Left lung (tissue), 10 donors: ENCODE data around the gene WWOX. TPM values are rescaled to one million over a fixed set of nuclear protein-coding genes. Genes with fewer than 3 reads are reported as not detected.

Experiments
- ATAC-seq: fragments of 200-7000 bp; cut with Tn5 transposase; one replicate; pipeline ENCODE4 v1.9.1; 2020; ENCODE audit warnings: moderate library complexity
- DNase-seq, 4 donors: peaks; one replicate each; pipeline ENCODE4 v3.0.0-alpha.2; 2013 to 2020
- H3K27ac ChIP-seq, 2 donors: fragments of 200-600 bp; sonication (generic) in 1 of 2; one replicate each; pipeline versions ENCODE4 v1.5.0 to v1.8.0; 2020 to 2021
- H3K27me3 ChIP-seq, 2 donors: fragments of 200-600 bp; sonication (generic) in 1 of 2; one replicate each; pipeline versions ENCODE4 v1.5.0 to v1.8.0; 2020 to 2021
- H3K36me3 ChIP-seq, 2 donors: fragments of 200-600 bp; sonication (generic) in 1 of 2; one replicate each; pipeline versions ENCODE4 v1.5.0 to v1.8.0; 2020 to 2021
- H3K4me1 ChIP-seq, 2 donors: fragments of 200-600 bp; one replicate each; pipeline ENCODE4 v1.8.0; 2021
- H3K4me3 ChIP-seq, 2 donors: fragments of 200-600 bp; sonication (generic) in 1 of 2; one replicate each; pipeline versions ENCODE4 v1.5.0 to v1.8.0; 2020 to 2021; ENCODE audit warnings: mild to moderate bottlenecking in 1 of 2
- H3K9me3 ChIP-seq, 2 donors: fragments of 200-600 bp; sonication (generic) in 1 of 2; one replicate each; pipeline versions ENCODE4 v1.5.0 to v1.8.0; 2020 to 2021
- CTCF ChIP-seq, 2 donors: fragments of 200-600 bp; sonication (generic) in 1 of 2; IDR thresholded peaks; one replicate each; pipeline versions ENCODE4 v1.5.0 to v1.8.0; 2021; ENCODE audit warnings: antibody characterized with exemption in 2 of 2
- intact Hi-C, 2 donors: fragments of 100-400 bp; cut with DNase I; formaldehyde crosslinking; loops; one replicate each; pipeline versions ENCODE4 v1.11.2 to v1.14.2; 2022
- polyA plus RNA-seq, 6 donors: library from polyadenylated mRNA; unstranded; fragments of 120-200 nt; gene quantifications; one replicate each; pipeline ENCODE4 v1.2.1, GENCODE V29; 2013; ENCODE audit not compliant: insufficient read length in 6 of 6
- total RNA-seq, 2 donors: library from RNA; stranded (reverse); fragmentation: NEBNext Ultra II Directional; extraction: Animal tissue kit (Norgen Biotek cat#: 25700); gene quantifications; one replicate each; pipeline ENCODE4 v1.2.1, GENCODE V29; 2021
- donor health status: DM: no; HTN: yes; CAD: no.
- donor health status: DM: no; HTN: no; CAD: no.

The WWOX gene
- total and polyA plus RNA-seq, 8 donors: 17.2 to 40.3 (median 30.8) TPM

DNA sequence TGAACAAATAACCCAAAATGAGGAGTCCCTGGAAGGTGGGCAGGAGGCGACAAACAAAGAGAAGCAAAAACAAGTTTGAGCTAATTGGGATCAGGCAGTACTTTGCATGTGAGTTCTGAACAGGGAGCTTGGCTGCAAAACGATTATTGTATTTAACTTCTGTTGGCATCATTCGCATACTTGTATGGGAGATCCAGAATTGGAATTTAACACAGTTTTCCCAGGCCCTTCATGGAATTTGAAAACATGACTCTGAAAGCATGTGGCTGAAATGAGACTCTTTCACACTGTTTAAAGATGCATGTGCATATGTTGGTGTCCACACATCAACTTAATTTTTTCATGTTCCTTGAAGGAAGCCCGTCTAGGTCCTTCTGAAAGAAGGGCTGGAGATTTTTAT lies 674.3 kb downstream of the WWOX start:
- no peak for ATAC-seq
- DNase-seq: no peak
- intact Hi-C loops: no loop called here
- no peak for TF ChIP-seq CTCF (IDR thresholded peaks at IDR 0.05)
- Histone ChIP-seq H3K27me3 (no peaks in the 10 kb centered on the region), H3K4me3 (no peak overlapping the region), H3K9me3 (no peaks in the 10 kb centered on the region), H3K36me3 (no peaks in the 10 kb centered on the region), H3K4me1 (peaks cover 0 to 8% of the 10 kb centered on the region in 2 donors), H3K27ac (no peak overlapping the region)

DNA sequence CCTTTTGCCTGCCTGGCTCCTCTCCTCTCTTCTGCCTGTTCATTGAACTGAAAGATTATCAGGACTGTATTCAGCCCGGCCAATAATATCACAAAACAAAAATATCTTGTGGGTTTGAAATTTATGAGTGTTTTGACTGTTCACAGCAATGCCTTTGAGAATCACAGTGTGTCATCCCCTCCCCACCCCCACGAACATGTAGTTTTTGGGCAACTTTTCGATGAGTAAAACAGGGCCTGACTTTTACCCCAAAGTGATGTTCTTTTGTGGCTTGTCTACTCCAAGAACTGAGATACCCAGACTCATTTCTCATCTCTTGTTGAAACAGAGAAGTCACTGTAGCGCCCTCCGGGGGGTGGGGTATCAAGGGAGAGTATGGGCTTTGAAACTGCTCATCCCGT lies 675.7 kb downstream of the WWOX start:
- TF ChIP-seq CTCF (IDR thresholded peaks at IDR 0.05): no peak
- H3K4me1 ChIP-seq: peaks cover 0 to 7% of the 10 kb centered on the region in 2 donors
- H3K4me3 ChIP-seq: no peak overlapping the region
- H3K27ac ChIP-seq: no peak overlapping the region
- intact Hi-C loops: no loop called here
- ATAC-seq (no peak), DNase-seq (no peak)
- no peaks in the 10 kb centered on the region for H3K9me3 ChIP-seq
- H3K27me3 ChIP-seq: no peaks in the 10 kb centered on the region
- no peaks in the 10 kb centered on the region for H3K36me3 ChIP-seq

DNA sequence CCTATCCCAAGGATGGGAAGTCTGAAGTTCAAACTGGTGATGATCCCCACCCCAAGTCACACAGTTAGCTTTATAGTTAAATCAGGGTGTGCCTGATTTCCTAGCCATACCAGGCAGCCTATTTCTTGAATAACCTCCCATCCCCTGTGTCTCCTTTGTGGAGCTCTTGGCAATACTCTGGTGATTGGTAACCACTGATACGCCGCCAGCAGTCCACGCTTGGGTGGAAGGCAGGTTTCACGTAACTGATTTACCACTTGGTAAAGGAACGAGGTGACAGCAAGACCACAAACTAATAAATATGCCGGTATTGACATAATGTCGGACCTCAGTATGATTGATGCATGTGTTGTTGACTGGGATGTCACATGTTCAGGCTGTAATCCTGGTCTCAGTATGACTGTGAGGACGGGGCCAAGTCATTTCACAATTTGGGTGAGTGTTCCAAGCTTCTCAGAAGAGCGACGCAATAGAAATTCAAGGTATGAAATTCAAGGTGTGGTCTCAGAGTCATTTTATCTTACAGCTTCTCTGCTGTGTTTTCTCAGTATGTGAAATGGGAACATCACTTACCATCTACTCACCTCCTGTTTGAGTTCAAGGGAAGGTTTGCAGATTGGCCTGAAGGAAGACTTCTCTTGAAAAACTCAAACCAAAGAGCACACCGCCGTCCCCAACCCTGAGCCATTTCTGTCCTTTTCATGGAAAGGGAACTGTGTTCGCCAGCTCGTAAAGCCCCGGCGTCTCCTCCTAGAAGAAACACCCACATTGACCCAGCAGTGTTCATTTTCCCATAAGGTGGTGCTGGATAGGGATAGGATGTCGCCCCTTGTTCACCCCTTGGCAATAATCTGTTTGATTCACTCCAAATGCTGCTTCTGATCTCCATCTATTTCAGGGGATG lies 678.9 kb downstream of the WWOX start:
- H3K27ac ChIP-seq: no peak overlapping the region
- no peak for ATAC-seq
- no peaks in the 10 kb centered on the region for H3K27me3 ChIP-seq
- intact Hi-C loops: no loop called here
- DNase-seq: no peak
- H3K9me3 ChIP-seq: no peaks in the 10 kb centered on the region
- no peaks in the 10 kb centered on the region for H3K36me3 ChIP-seq
- no peak overlapping the region for H3K4me3 ChIP-seq
- no peak for TF ChIP-seq CTCF (IDR thresholded peaks at IDR 0.05)
- H3K4me1 ChIP-seq: no peaks in the 10 kb centered on the region

GRCh38 chr16:78780808-78781207 lies 681.4 kb downstream of the WWOX start:
- Histone ChIP-seq H3K27me3 (no peaks in the 10 kb centered on the region), H3K9me3 (no peaks in the 10 kb centered on the region), H3K27ac (no peak overlapping the region), H3K36me3 (no peaks in the 10 kb centered on the region), H3K4me3 (no peak overlapping the region), H3K4me1 (no peaks in the 10 kb centered on the region)
- TF ChIP-seq CTCF (IDR thresholded peaks at IDR 0.05): no peak
- no peak for DNase-seq
- intact Hi-C loops: no loop called here
- no peak for ATAC-seq

DNA sequence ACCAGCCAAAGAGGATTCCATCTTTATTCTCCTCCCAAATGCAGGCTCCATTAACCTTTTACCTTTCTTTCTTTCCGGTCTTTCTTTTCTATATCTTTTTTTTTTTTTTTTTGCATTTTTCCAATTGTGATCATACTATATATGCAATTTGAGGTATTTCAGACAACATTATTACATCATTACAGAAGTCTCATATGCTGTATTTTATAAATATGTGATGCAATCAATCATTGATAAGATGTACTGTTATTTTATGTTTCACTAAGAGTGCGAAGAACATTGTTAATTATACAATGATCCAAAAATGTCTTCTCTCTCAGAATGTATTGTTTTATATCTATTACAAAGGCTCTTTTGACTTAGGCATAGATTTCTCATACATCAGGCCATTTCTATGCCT lies 683.1 kb downstream of the WWOX start:
- Histone ChIP-seq H3K27ac (no peak overlapping the region), H3K9me3 (no peaks in the 10 kb centered on the region), H3K27me3 (no peaks in the 10 kb centered on the region), H3K36me3 (no peaks in the 10 kb centered on the region), H3K4me3 (no peak overlapping the region), H3K4me1 (no peaks in the 10 kb centered on the region)
- TF ChIP-seq CTCF (IDR thresholded peaks at IDR 0.05): no peak
- no peak for DNase-seq
- intact Hi-C loops: no loop called here
- ATAC-seq: no peak
